ENCODE results near the gene NAT8L. TPM values are rescaled to one million over a fixed set of nuclear protein-coding genes. Genes with fewer than 3 reads are reported as not detected.

The NAT8L gene
- total and polyA plus RNA-seq, 4 experiments from 2014 or later, result not detected

DNA sequence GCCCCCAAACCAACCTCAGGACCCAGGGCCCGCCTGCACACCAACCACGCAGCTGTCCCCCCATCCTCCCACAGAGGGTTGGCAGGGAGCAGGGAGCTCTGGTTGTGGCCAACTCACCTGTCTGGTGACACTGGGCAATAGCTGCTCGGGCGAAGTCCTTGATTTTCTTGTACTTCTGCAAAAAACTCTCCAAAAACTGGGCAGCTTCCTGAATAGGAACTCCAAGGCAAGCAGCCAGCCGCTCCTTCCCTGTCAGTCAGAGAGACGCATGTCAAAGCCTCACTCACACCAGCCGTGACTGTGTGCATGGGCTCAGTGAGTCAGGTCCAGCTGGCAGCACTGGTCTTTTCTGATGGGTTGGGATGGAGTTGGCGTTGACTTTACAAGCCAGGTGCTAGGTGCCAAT, 26.4 kb downstream of the NAT8L start:
- no peaks in the 10 kb centered on the region for H3K27me3 ChIP-seq (ENCODE audit: insufficient read depth, low read length)
- Mint-ChIP-seq H3K36me3 (no peaks in the 10 kb centered on the region), H3K27me3 (no peaks in the 10 kb centered on the region), H3K9me3 (peaks cover 0 to 13% (median 2%) of the 10 kb centered on the region in 8 donors), H3K27ac (no peak overlapping the region), H3K4me1 (no peaks in the 10 kb centered on the region), H3K4me3 (no peak overlapping the region)
- no peak overlapping the region for H3K4me3 ChIP-seq (ENCODE audit: low read length in 2 of 2)
- intact Hi-C loops (cut with micrococcal nuclease), result no loop called here
- no peak overlapping the region for H3K27ac ChIP-seq (ENCODE audit: low read depth, low read length)
- CTCF ChIA-PET (ENCODE audit: partially characterized antibody), result no interaction called here
- POLR2A ChIA-PET (ENCODE audit: partially characterized antibody), result no interaction called here
- no peaks in the 10 kb centered on the region for H3K36me3 ChIP-seq (ENCODE audit: insufficient read depth, low read length)
- no peaks in the 10 kb centered on the region for H3K9me3 ChIP-seq (ENCODE audit: control insufficient read depth in 1 of 2, low read length in 2 of 2)
- DNase-seq, result peak in 1 of 5 donors; percentile 28
- H3K4me1 ChIP-seq (ENCODE audit: insufficient read depth, low read length), result no peaks in the 10 kb centered on the region

DNA sequence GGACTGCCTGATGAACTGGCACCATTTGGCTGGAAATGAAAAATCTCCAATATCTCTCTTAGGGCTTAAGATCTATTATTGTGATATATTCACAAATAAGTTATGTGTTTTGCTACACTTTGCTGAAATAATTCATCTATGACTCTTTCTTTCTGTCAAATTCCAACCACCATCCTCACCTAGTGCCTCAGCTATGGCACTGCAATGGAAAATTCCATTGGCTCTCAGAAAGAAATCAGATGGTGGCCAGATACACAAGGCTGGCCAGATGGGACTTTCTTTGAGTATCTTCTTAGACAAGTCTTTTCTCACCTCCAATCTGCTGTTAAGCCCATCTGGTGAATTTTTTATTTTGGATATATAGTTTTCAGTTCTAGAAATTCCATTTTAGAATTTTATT, 28.0 kb downstream of the NAT8L start:
- ChIA-PET CTCF (ENCODE audit: partially characterized antibody) (interaction anchor here (1.3 kb wide), 1 partner anchor 10 kb away, joined by 3 read pairs; no protein-coding TSS in a partner anchor), POLR2A (ENCODE audit: partially characterized antibody) (no interaction called here)
- no peaks in the 10 kb centered on the region for H3K36me3 Mint-ChIP-seq
- H3K4me3 Mint-ChIP-seq, result no peak overlapping the region
- Histone ChIP-seq H3K9me3 (ENCODE audit: control insufficient read depth in 1 of 2, low read length in 2 of 2) (no peaks in the 10 kb centered on the region), H3K36me3 (ENCODE audit: insufficient read depth, low read length) (no peaks in the 10 kb centered on the region), H3K27me3 (ENCODE audit: insufficient read depth, low read length) (no peaks in the 10 kb centered on the region), H3K4me3 (ENCODE audit: low read length in 2 of 2) (no peak overlapping the region), H3K4me1 (ENCODE audit: insufficient read depth, low read length) (no peaks in the 10 kb centered on the region), H3K27ac (ENCODE audit: low read depth, low read length) (no peak overlapping the region)
- H3K4me1 Mint-ChIP-seq, result no peaks in the 10 kb centered on the region
- no peaks in the 10 kb centered on the region for H3K27me3 Mint-ChIP-seq
- DNase-seq, result peak in 1 of 5 donors; percentile 17
- no peak overlapping the region for H3K27ac Mint-ChIP-seq
- intact Hi-C loops (cut with micrococcal nuclease), result no loop called here
- peaks cover 0 to 13% (median 2%) of the 10 kb centered on the region in 8 donors for H3K9me3 Mint-ChIP-seq

DNA sequence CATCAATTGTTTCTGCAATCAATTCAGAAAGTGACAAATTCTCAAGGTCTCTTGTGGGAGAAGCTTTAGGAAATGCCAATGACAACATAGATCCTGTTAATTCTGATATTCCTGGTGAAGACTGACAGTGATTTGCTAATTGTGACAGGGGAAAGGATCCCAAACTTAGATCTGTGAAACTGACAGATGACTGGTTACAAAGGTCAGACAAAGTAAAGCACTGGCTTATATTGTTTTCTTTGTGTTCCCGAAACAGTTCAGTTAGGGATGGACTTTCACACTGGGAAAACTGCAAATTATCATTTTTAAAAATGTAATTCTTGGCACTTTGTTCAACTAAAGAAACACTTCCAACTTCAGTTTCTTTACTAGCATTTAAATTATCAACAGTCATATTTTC, 30.1 kb downstream of the NAT8L start:
- Histone ChIP-seq H3K4me3 (ENCODE audit: low read length in 2 of 2) (no peak overlapping the region), H3K4me1 (ENCODE audit: insufficient read depth, low read length) (no peaks in the 10 kb centered on the region), H3K9me3 (ENCODE audit: control insufficient read depth in 1 of 2, low read length in 2 of 2) (no peaks in the 10 kb centered on the region), H3K27ac (ENCODE audit: low read depth, low read length) (no peak overlapping the region), H3K36me3 (ENCODE audit: insufficient read depth, low read length) (no peaks in the 10 kb centered on the region), H3K27me3 (ENCODE audit: insufficient read depth, low read length) (no peaks in the 10 kb centered on the region)
- intact Hi-C loops (cut with micrococcal nuclease), result no loop called here
- ChIA-PET CTCF (ENCODE audit: partially characterized antibody) (no interaction called here), POLR2A (ENCODE audit: partially characterized antibody) (no interaction called here)
- Mint-ChIP-seq H3K27ac (no peak overlapping the region), H3K4me1 (no peaks in the 10 kb centered on the region), H3K4me3 (no peak overlapping the region), H3K27me3 (no peaks in the 10 kb centered on the region), H3K9me3 (peaks cover 0 to 13% (median 2%) of the 10 kb centered on the region in 8 donors), H3K36me3 (no peaks in the 10 kb centered on the region)
- no peak for DNase-seq

DNA sequence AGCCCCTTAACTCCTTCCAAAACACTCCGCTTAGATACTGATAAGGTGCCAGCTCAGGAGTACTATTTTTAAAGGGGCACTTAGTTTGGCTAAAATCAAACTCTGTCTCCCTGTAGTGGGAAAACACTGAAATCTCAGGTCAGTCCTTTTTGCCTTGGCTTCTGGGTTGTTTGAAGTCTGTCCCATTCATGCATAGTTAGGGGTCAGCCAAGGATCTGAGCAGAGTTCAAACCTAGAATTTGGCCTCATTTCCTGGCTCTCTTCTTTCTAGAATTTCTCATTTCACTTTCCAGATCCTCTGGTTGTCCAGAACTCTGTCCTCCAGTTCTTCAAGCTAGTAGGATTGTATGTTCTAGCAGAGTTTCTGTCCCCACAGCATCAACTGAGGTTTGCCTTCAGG, 31.5 kb downstream of the NAT8L start:
- CTCF ChIA-PET (ENCODE audit: partially characterized antibody), result no interaction called here
- Mint-ChIP-seq H3K4me3 (no peak overlapping the region), H3K36me3 (peaks cover 0 to 2% of the 10 kb centered on the region in 2 donors), H3K27me3 (peaks cover 0 to 2% of the 10 kb centered on the region in 2 donors), H3K27ac (no peak overlapping the region), H3K4me1 (no peaks in the 10 kb centered on the region), H3K9me3 (peaks cover 0 to 16% (median 5%) of the 10 kb centered on the region in 8 donors)
- no peak overlapping the region for H3K4me3 ChIP-seq (ENCODE audit: low read length in 2 of 2)
- intact Hi-C loops (cut with micrococcal nuclease), result no loop called here
- POLR2A ChIA-PET (ENCODE audit: partially characterized antibody), result no interaction called here
- H3K27ac ChIP-seq (ENCODE audit: low read depth, low read length), result no peak overlapping the region
- no peaks in the 10 kb centered on the region for H3K27me3 ChIP-seq (ENCODE audit: insufficient read depth, low read length)
- no peaks in the 10 kb centered on the region for H3K9me3 ChIP-seq (ENCODE audit: control insufficient read depth in 1 of 2, low read length in 2 of 2)
- no peaks in the 10 kb centered on the region for H3K4me1 ChIP-seq (ENCODE audit: insufficient read depth, low read length)
- DNase-seq, result no peak
- H3K36me3 ChIP-seq (ENCODE audit: insufficient read depth, low read length), result no peaks in the 10 kb centered on the region

DNA sequence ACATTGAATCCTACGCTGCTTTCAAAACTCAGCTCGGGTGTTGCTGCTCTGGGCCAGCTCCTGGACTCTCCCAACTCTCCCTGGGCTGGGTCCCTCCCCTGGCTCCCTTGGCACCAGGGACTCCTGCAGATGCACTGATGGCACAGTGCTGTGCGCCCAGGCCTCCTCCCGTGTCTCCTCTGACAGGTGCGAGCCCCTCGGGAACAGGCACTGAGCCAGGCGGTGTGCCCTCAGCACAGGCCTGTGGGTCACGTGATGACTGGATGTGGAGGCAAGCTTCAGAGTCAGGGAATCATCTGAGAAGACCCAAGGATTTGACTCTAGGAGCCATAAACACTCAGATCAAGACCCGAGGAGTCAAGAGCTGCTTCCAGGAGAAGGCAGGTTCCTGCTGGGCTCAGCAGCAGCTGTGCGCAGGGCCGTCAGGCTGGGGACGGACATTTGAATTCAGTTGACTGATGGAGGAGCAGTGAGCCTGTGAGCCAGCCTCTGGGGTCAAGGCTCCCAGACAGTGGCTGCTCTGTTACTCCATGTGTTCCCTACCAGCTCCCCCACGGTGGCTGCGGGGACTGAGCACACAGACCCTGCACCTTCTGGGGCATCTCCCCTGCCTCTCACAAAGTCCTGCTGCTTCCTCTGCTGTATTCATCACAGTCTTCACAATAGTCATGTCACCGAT, 33.0 kb downstream of the NAT8L start:
- no peaks in the 10 kb centered on the region for H3K27me3 ChIP-seq (ENCODE audit: insufficient read depth, low read length)
- H3K9me3 ChIP-seq (ENCODE audit: control insufficient read depth in 1 of 2, low read length in 2 of 2), result peaks cover 0 to 11% of the 10 kb centered on the region in 2 donors
- CTCF ChIA-PET (ENCODE audit: partially characterized antibody), result no interaction called here
- Mint-ChIP-seq H3K9me3 (peaks cover 0 to 22% (median 14%) of the 10 kb centered on the region in 8 donors), H3K4me3 (no peak overlapping the region), H3K36me3 (peaks cover 2 to 8% of the 10 kb centered on the region in 2 donors), H3K4me1 (no peaks in the 10 kb centered on the region), H3K27me3 (peaks cover 0 to 3% of the 10 kb centered on the region in 2 donors), H3K27ac (no peak overlapping the region)
- intact Hi-C loops (cut with micrococcal nuclease), result no loop called here
- H3K27ac ChIP-seq (ENCODE audit: low read depth, low read length), result no peak overlapping the region
- H3K36me3 ChIP-seq (ENCODE audit: insufficient read depth, low read length), result no peaks in the 10 kb centered on the region
- H3K4me3 ChIP-seq (ENCODE audit: low read length in 2 of 2), result no peak overlapping the region
- DNase-seq, result peak in 1 of 5 donors; percentile 20
- no peaks in the 10 kb centered on the region for H3K4me1 ChIP-seq (ENCODE audit: insufficient read depth, low read length)
- POLR2A ChIA-PET (ENCODE audit: partially characterized antibody), result no interaction called here

DNA sequence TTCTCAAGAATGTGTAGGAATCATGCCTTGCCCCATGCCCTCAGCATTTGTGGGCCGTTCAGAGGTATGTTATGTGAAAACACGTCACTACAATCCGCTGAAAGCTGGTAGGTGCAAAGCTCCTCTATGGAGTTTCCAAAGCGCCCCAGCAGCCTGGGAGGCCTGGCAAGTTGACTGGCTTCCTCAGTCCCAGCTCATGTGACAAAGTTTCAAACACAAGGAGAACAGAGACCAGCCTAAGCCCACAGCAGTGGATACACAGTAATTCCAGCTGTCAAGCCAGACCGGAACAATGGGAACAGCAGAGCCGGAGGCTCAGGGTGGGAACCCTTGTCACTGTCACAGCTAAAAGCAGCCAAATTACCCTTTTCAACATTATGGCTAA, 33.5 kb downstream of the NAT8L start:
- Histone ChIP-seq H3K9me3 (ENCODE audit: control insufficient read depth in 1 of 2, low read length in 2 of 2) (peaks cover 0 to 11% of the 10 kb centered on the region in 2 donors), H3K36me3 (ENCODE audit: insufficient read depth, low read length) (no peaks in the 10 kb centered on the region), H3K27me3 (ENCODE audit: insufficient read depth, low read length) (no peaks in the 10 kb centered on the region), H3K4me3 (ENCODE audit: low read length in 2 of 2) (no peak overlapping the region), H3K27ac (ENCODE audit: low read depth, low read length) (no peak overlapping the region), H3K4me1 (ENCODE audit: insufficient read depth, low read length) (no peaks in the 10 kb centered on the region)
- ChIA-PET CTCF (ENCODE audit: partially characterized antibody) (no interaction called here), POLR2A (ENCODE audit: partially characterized antibody) (no interaction called here)
- Mint-ChIP-seq H3K9me3 (peaks cover 0 to 26% (median 12%) of the 10 kb centered on the region in 8 donors), H3K27ac (no peak overlapping the region), H3K27me3 (peaks cover 0 to 3% of the 10 kb centered on the region in 2 donors), H3K36me3 (peaks cover 2 to 8% of the 10 kb centered on the region in 2 donors), H3K4me3 (no peak overlapping the region), H3K4me1 (no peaks in the 10 kb centered on the region)
- intact Hi-C loops (cut with micrococcal nuclease), result no loop called here
- DNase-seq, result no peak

DNA sequence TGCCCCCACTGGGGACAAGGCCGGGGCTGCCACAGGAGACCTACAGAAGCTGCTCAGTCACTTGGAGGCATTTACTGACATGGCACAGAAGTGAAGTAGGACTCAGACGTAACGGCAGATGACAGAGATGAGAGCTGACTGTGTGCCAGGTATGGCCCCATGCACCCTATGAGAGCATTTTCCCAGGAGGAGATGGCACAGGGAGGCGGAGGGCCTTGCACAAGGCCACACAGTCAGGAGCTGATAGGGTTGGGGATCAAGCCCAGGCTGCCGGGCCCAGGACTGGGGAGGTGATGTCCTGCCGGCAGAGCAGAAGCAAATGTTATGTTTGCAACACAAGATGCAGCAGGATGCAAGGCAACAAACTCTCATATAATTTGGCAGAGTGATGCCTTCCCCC, 34.1 kb downstream of the NAT8L start:
- Histone ChIP-seq H3K27ac (ENCODE audit: low read depth, low read length) (no peak overlapping the region), H3K4me1 (ENCODE audit: insufficient read depth, low read length) (no peaks in the 10 kb centered on the region), H3K36me3 (ENCODE audit: insufficient read depth, low read length) (no peaks in the 10 kb centered on the region), H3K27me3 (ENCODE audit: insufficient read depth, low read length) (no peaks in the 10 kb centered on the region), H3K9me3 (ENCODE audit: control insufficient read depth in 1 of 2, low read length in 2 of 2) (peaks cover 0 to 11% of the 10 kb centered on the region in 2 donors), H3K4me3 (ENCODE audit: low read length in 2 of 2) (no peak overlapping the region)
- peaks cover 0 to 30% (median 14%) of the 10 kb centered on the region in 8 donors for H3K9me3 Mint-ChIP-seq
- H3K4me3 Mint-ChIP-seq, result no peak overlapping the region
- DNase-seq, result peak in 1 of 5 donors; percentile 9
- H3K27ac Mint-ChIP-seq, result no peak overlapping the region
- CTCF ChIA-PET (ENCODE audit: partially characterized antibody), result no interaction called here
- POLR2A ChIA-PET (ENCODE audit: partially characterized antibody), result no interaction called here
- intact Hi-C loops (cut with micrococcal nuclease), result no loop called here
- peaks cover 2 to 8% of the 10 kb centered on the region in 2 donors for H3K36me3 Mint-ChIP-seq
- peaks cover 0 to 3% of the 10 kb centered on the region in 2 donors for H3K27me3 Mint-ChIP-seq
- no peaks in the 10 kb centered on the region for H3K4me1 Mint-ChIP-seq
